Neuronal stem cell (in vitro differentiated cells): ENCODE data around the gene SDC3.

Source experiments
- DNase-seq: peaks from one replicate; pipeline ENCODE4 v3.0.0-alpha.2; 2013; ENCODE audit warnings: low spot score
- H2AFZ ChIP-seq: one replicate; pipeline ENCODE4 v1.6.1; 2013; ENCODE audit warnings: mild to moderate bottlenecking, low read length, inconsistent platforms
- H2AK5ac ChIP-seq: 2 replicates; pipeline ENCODE4 v1.6.1; 2013; ENCODE audit warnings: low read depth, mild to moderate bottlenecking, inconsistent platforms, low read length, moderate library complexity, mixed read lengths
- H2BK120ac ChIP-seq: 2 replicates; pipeline ENCODE4 v1.6.1; 2013; ENCODE audit warnings: low read depth, mild to moderate bottlenecking, inconsistent platforms, low read length, moderate library complexity, mixed read lengths
- H2BK12ac ChIP-seq: one replicate; pipeline ENCODE4 v1.6.1; 2013; ENCODE audit warnings: low read length, inconsistent platforms
- H2BK15ac ChIP-seq: 2 replicates; pipeline ENCODE4 v1.6.1; 2013; ENCODE audit warnings: mild to moderate bottlenecking, low read length, inconsistent platforms, mixed read lengths
- H2BK5ac ChIP-seq: one replicate; pipeline ENCODE4 v1.6.1; 2013; ENCODE audit warnings: inconsistent platforms, mild to moderate bottlenecking, low read length, moderate library complexity
- H3K14ac ChIP-seq: one replicate; pipeline ENCODE4 v1.6.1; 2013; ENCODE audit warnings: low read length, inconsistent platforms
- H3K18ac ChIP-seq: 2 replicates; pipeline ENCODE4 v1.6.1; 2013; ENCODE audit warnings: low read length, inconsistent platforms
- H3K23ac ChIP-seq: 2 replicates; pipeline ENCODE4 v1.6.1; 2013; ENCODE audit warnings: low read depth, mild to moderate bottlenecking, mixed read lengths, low read length, inconsistent platforms; ENCODE audit not compliant: poor library complexity
- H3K27ac ChIP-seq: replicated peaks from 3 replicates; pipeline ENCODE4 v1.5.1; 2013; ENCODE audit warnings: low read length, inconsistent platforms
- H3K27me3 ChIP-seq, 3 experiments: 2 replicates each; pipeline ENCODE4 v1.6.1; 2013; ENCODE audit warnings: low read length in 3 of 3, mild to moderate bottlenecking in 2 of 3, inconsistent platforms in 1 of 3, low read depth in 1 of 3, mixed read lengths in 1 of 3, moderate library complexity in 1 of 3; ENCODE audit not compliant: control insufficient read depth in 3 of 3, insufficient read depth in 3 of 3
- H3K36me3 ChIP-seq, 2 donors: replicated peaks in 1 of 2; 2 replicates each; pipeline ENCODE4 v1.6.1; 2013; ENCODE audit warnings: low read length in 2 of 2; ENCODE audit not compliant: control insufficient read depth in 2 of 2, insufficient read depth in 2 of 2
- H3K4ac ChIP-seq: 2 replicates; pipeline ENCODE4 v1.6.1; 2013; ENCODE audit warnings: inconsistent platforms, mild to moderate bottlenecking, low read length, moderate library complexity
- H3K4me1 ChIP-seq, 2 donors: 1 replicate in 1 of 2; 2 replicates in 1 of 2; pipeline ENCODE4 v1.6.1; 2013; ENCODE audit warnings: low read length in 2 of 2, low read depth in 1 of 2; ENCODE audit not compliant: control insufficient read depth in 2 of 2, insufficient read depth in 1 of 2
- H3K4me2 ChIP-seq: one replicate; pipeline ENCODE4 v1.6.1; 2013; ENCODE audit warnings: mild to moderate bottlenecking, low read length, inconsistent platforms; ENCODE audit not compliant: insufficient read depth, poor library complexity, severe bottlenecking
- H3K4me3 ChIP-seq, 2 donors: 2 replicates each; pipeline ENCODE4 v1.5.1; 2013; ENCODE audit warnings: low read length in 2 of 2, mild to moderate bottlenecking in 2 of 2, inconsistent platforms in 1 of 2, moderate library complexity in 1 of 2
- H3K79me1 ChIP-seq: one replicate; pipeline ENCODE4 v1.6.1; 2013; ENCODE audit warnings: low read depth, mild to moderate bottlenecking, inconsistent platforms, low read length, moderate library complexity
- H3K9ac ChIP-seq: one replicate; pipeline ENCODE4 v1.6.1; 2013; ENCODE audit warnings: mild to moderate bottlenecking, low read depth, low read length, inconsistent platforms; ENCODE audit not compliant: poor library complexity
- H3K9me3 ChIP-seq, 2 donors: replicated peaks in 1 of 2; 2 replicates each; pipeline versions ENCODE3 to v1.6.1; 2013; ENCODE audit warnings: low read length in 2 of 2, mild to moderate bottlenecking in 2 of 2, inconsistent platforms in 1 of 2, low read depth in 1 of 2, mixed read lengths in 1 of 2, moderate library complexity in 1 of 2; ENCODE audit not compliant: control insufficient read depth in 2 of 2, insufficient read depth in 1 of 2
- H4K8ac ChIP-seq: one replicate; pipeline ENCODE4 v1.6.1; 2013; ENCODE audit warnings: low read depth, mild to moderate bottlenecking, inconsistent platforms, low read length, moderate library complexity
- H4K91ac ChIP-seq: one replicate; pipeline ENCODE4 v1.6.1; 2013; ENCODE audit warnings: low read length, low read depth, mild to moderate bottlenecking, inconsistent platforms; ENCODE audit not compliant: poor library complexity
- WGBS, 2 donors: extraction: QIAGEN DNeasy Blood & Tissue Kit; methylation state at CpG; one replicate each; pipeline ENCODE4 v1.1.7; 2013; ENCODE audit warnings: missing lambda C conversion rate in 2 of 2, mixed read lengths in 1 of 2; ENCODE audit not compliant: insufficient read length in 2 of 2, insufficient replicate concordance in 1 of 2; ENCODE audit errors: extremely low coverage in 2 of 2; 5-methylcytosine and 5-hydroxymethylcytosine counted together

Gene SDC3

GRCh38 chr1:30886710-30887428, 21.7 kb downstream of the SDC3 start:
- H3K4me3 ChIP-seq = no peak overlapping the region
- no peaks in the 10 kb centered on the region for H3K9me3 ChIP-seq
- H3K9ac ChIP-seq = no peak overlapping the region
- peak overlapping the region; percentile 32 for H3K18ac ChIP-seq
- H3K36me3 ChIP-seq = peaks cover 0 to 8% of the 10 kb centered on the region in 2 donors
- H3K14ac ChIP-seq = no peak overlapping the region
- no peak overlapping the region for H2BK5ac ChIP-seq
- H2BK120ac ChIP-seq = no peak overlapping the region
- no peak overlapping the region for H2BK15ac ChIP-seq
- H3K4ac ChIP-seq = no peak overlapping the region
- H3K27ac ChIP-seq = no peak overlapping the region
- H2BK12ac ChIP-seq = no peak overlapping the region
- H3K27me3 ChIP-seq = no peaks in the 10 kb centered on the region
- H3K23ac ChIP-seq = no peak overlapping the region
- H3K4me1 ChIP-seq = peaks cover 23 to 28% of the 10 kb centered on the region in 2 donors
- peaks cover 6% of the 10 kb centered on the region for H3K79me1 ChIP-seq
- no peak overlapping the region for H3K4me2 ChIP-seq
- DNase-seq = no peak
- no peak overlapping the region for H4K91ac ChIP-seq
- no peak overlapping the region for H2AK5ac ChIP-seq
- H2AFZ ChIP-seq = no peak overlapping the region
- WGBS, 2 donors = no CpG with 5 or more reads among the region's 12 CpGs
- H4K8ac ChIP-seq = no peak overlapping the region

- H3K9ac ChIP-seq = no peak overlapping the region
- peak overlapping the region; percentile 40 for H3K14ac ChIP-seq
- H3K18ac ChIP-seq = peak overlapping the region; percentile 7
- no peak overlapping the region for H3K27ac ChIP-seq
- DNase-seq = no peak
- H3K27me3 ChIP-seq = no peaks in the 10 kb centered on the region
- peaks cover 28% of the 10 kb centered on the region in 2 donors for H3K4me1 ChIP-seq
- H3K4ac ChIP-seq = no peak overlapping the region
- H2AFZ ChIP-seq = no peak overlapping the region
- no peak overlapping the region for H4K8ac ChIP-seq
- no CpG with 5 or more reads among the region's 17 CpGs for WGBS, 2 donors
- no peak overlapping the region for H2BK12ac ChIP-seq
- H2BK15ac ChIP-seq = peak overlapping the region; percentile 39
- H2BK5ac ChIP-seq = no peak overlapping the region
- no peak overlapping the region for H4K91ac ChIP-seq
- no peak overlapping the region for H2BK120ac ChIP-seq
- peaks cover 0 to 8% of the 10 kb centered on the region in 2 donors for H3K36me3 ChIP-seq
- peaks cover 11% of the 10 kb centered on the region for H3K79me1 ChIP-seq
- H2AK5ac ChIP-seq = peak overlapping the region; percentile 68
- H3K4me3 ChIP-seq = no peak overlapping the region
- no peak overlapping the region for H3K23ac ChIP-seq
- no peaks in the 10 kb centered on the region for H3K9me3 ChIP-seq
- H3K4me2 ChIP-seq = no peak overlapping the region
These were observed 22.7 kb downstream of the SDC3 start for GRCh38 chr1:30885570-30886522.

DNA sequence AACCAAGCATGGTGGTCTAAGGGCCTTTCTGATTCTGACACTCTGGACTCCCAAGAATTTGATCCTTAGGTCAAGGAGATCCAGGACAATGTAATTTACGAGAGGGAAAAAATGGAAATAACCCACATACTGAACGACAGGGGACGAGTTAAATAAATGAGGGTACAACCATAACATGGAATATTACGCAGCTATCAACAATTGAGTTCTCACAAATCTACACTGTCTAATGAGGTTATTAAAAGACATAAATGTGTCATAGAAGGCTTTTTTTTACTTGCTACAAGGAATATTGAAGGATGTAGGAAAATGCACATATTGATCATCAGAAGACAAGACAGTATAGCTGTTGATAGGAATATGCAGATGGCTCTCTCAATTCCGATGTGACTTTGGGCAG, 23.8 kb downstream of the SDC3 start:
- H3K4me1 ChIP-seq = peaks cover 37 to 39% of the 10 kb centered on the region in 2 donors
- no peak overlapping the region for H3K4me2 ChIP-seq
- H3K18ac ChIP-seq = no peak overlapping the region
- no peak overlapping the region for H3K4me3 ChIP-seq
- H3K9ac ChIP-seq = no peak overlapping the region
- no peak overlapping the region for H2BK120ac ChIP-seq
- no CpG with 5 or more reads among the region's 5 CpGs for WGBS, 2 donors
- no peak overlapping the region for H3K23ac ChIP-seq
- H3K27ac ChIP-seq = no peak overlapping the region
- no peak overlapping the region for H2BK12ac ChIP-seq
- no peaks in the 10 kb centered on the region for H3K9me3 ChIP-seq
- H4K91ac ChIP-seq = no peak overlapping the region
- peaks cover 11% of the 10 kb centered on the region for H3K79me1 ChIP-seq
- H2BK15ac ChIP-seq = no peak overlapping the region
- no peaks in the 10 kb centered on the region for H3K27me3 ChIP-seq
- H3K14ac ChIP-seq = no peak overlapping the region
- no peak overlapping the region for H3K4ac ChIP-seq
- H2AK5ac ChIP-seq = no peak overlapping the region
- H3K36me3 ChIP-seq = peaks cover 0 to 8% of the 10 kb centered on the region in 2 donors
- no peak overlapping the region for H2BK5ac ChIP-seq
- H2AFZ ChIP-seq = no peak overlapping the region
- no peak overlapping the region for H4K8ac ChIP-seq
- no peak for DNase-seq
